ENCODE measurements around the gene FAM114A1.

Gene FAM114A1

GRCh38 chr4:38861791-38862190 lies 5.8 kb upstream of the FAM114A1 start:
- TF ChIP-seq POLR2AphosphoS5 (IDR thresholded peaks at IDR 0.05; ENCODE audit: low read depth, low read length) (no peak), FOXP2 (optimal IDR thresholded peaks at IDR 0.05; ENCODE audit: borderline replicate concordance, extremely low read depth, extremely low read length, insufficient read depth) (no peak), SIN3A (IDR thresholded peaks at IDR 0.05; ENCODE audit: borderline replicate concordance, insufficient read depth, low read length) (no peak), TAF1 (IDR thresholded peaks at IDR 0.05; ENCODE audit: borderline replicate concordance, insufficient read depth, low read length) (no peak), REST (IDR thresholded peaks at IDR 0.05; ENCODE audit: insufficient read depth in 1 of 2, low read depth in 2 of 2, low read length in 2 of 2) (no peak)

DNA sequence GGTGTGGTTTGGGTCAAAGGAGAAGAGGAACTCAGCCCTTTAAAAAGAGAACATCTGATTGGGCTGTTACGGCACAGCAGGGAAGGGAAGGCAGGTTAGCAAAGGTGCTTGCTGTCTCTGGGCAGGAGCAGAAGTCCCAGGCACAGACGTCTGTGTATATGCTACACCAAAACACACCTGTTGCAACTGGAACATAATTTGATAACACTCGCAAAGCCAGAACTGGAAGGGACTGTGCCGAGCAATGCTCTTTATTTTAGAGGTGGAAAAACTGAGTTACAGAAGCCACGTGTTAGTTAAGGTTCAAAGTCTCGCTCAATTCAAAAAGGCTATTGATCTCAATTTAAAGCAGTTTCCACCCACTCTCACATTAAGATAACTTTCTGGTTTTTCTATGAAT lies 2.2 kb upstream of the FAM114A1 start:
- TF ChIP-seq SIN3A (IDR thresholded peaks at IDR 0.05; ENCODE audit: borderline replicate concordance, insufficient read depth, low read length): no peak
- no peak for TF ChIP-seq FOXP2 (optimal IDR thresholded peaks at IDR 0.05; ENCODE audit: borderline replicate concordance, extremely low read depth, extremely low read length, insufficient read depth)
- TF ChIP-seq TAF1 (IDR thresholded peaks at IDR 0.05; ENCODE audit: borderline replicate concordance, insufficient read depth, low read length): no peak
- no peak for TF ChIP-seq REST (IDR thresholded peaks at IDR 0.05; ENCODE audit: insufficient read depth in 1 of 2, low read depth in 2 of 2, low read length in 2 of 2)
- TF ChIP-seq POLR2AphosphoS5 (IDR thresholded peaks at IDR 0.05; ENCODE audit: low read depth, low read length): no peak

- TF ChIP-seq POLR2AphosphoS5 (IDR thresholded peaks at IDR 0.05; ENCODE audit: low read depth, low read length) (no peak), FOXP2 (optimal IDR thresholded peaks at IDR 0.05; ENCODE audit: borderline replicate concordance, extremely low read depth, extremely low read length, insufficient read depth) (no peak), TAF1 (IDR thresholded peaks at IDR 0.05; ENCODE audit: borderline replicate concordance, insufficient read depth, low read length) (no peak), REST (IDR thresholded peaks at IDR 0.05; ENCODE audit: insufficient read depth in 1 of 2, low read depth in 2 of 2, low read length in 2 of 2) (no peak), SIN3A (IDR thresholded peaks at IDR 0.05; ENCODE audit: borderline replicate concordance, insufficient read depth, low read length) (no peak)
Observed at GRCh38 chr4:38866973-38867477, 581 bp upstream of the FAM114A1 start.

DNA sequence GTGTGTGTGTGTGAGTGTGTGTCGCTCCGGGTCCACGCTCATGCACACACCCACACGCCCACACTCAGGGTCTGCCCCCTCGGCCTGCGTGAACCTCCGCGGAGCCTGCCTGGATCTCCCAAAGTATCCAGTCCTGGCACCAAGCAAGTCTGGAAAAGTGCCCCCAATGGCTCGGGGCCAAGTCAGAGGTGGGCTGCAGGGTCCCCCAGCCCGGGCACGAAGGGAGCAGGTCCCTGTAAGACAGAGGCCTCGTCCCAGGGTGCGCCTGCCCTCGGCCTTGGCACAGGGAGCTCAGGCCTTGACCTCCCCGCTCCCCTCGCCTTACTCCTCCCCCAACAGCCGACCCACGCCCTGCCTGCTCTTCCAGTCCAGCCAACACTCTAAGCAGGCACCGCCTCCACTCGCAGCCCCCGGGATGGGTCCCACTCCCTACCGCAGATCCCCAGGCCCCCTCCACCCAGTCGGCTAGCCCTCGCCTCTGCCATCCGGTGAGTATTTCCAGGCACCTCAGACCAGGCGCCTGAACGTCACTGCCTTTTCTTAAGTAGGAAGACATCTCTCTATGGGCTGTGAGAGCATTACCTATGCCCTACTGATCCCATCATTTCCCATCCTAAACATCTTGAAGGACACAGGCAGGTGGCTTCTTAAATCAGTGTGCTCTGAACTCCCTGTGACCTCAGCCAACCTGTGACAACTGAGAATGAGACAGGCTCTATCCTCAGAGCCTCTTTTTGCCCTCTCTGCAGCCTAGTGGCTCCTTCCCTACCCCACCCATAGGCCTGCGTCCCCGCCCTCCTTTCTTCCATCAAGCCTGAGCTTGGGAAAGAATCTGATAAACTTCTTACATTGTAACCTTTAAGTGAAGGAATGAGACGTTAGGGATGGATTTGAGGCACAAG lies 704 bp downstream of the FAM114A1 start:
- TF ChIP-seq FOXP2 (optimal IDR thresholded peaks at IDR 0.05; ENCODE audit: borderline replicate concordance, extremely low read depth, extremely low read length, insufficient read depth) (no peak), POLR2AphosphoS5 (IDR thresholded peaks at IDR 0.05; ENCODE audit: low read depth, low read length) (no peak), REST (IDR thresholded peaks at IDR 0.05; ENCODE audit: insufficient read depth in 1 of 2, low read depth in 2 of 2, low read length in 2 of 2) (no peak), SIN3A (IDR thresholded peaks at IDR 0.05; ENCODE audit: borderline replicate concordance, insufficient read depth, low read length) (no peak), TAF1 (IDR thresholded peaks at IDR 0.05; ENCODE audit: borderline replicate concordance, insufficient read depth, low read length) (no peak)
